Upper lobe of left lung (tissue), 6 donors: ENCODE measurements around the gene SEMA7A. TPM values are rescaled to one million over a fixed set of nuclear protein-coding genes. Genes with fewer than 3 reads are reported as not detected.

Experiments used
- ATAC-seq, 2 donors: fragments of 200-7000 bp; cut with Tn5 transposase; one replicate each; pipeline ENCODE4 v1.9.1; 2022; ENCODE audit warnings: mild to moderate bottlenecking in 2 of 2, moderate library complexity in 2 of 2; ENCODE audit not compliant: low FRiP score in 2 of 2
- DNase-seq, 2 donors: peaks; one replicate each; pipeline ENCODE4 v3.0.0-alpha.2; 2019 to 2020
- H3K27ac ChIP-seq, 4 donors: fragments of 200-600 bp; sonication (generic); one replicate each; pipeline ENCODE4 v1.5.1; 2016 to 2019
- H3K27me3 ChIP-seq, 4 donors: fragments of 200-600 bp; sonication (generic); one replicate each; pipeline ENCODE4 v1.5.1; 2017 to 2019
- H3K36me3 ChIP-seq, 4 donors: fragments of 200-600 bp; sonication (generic); one replicate each; pipeline ENCODE4 v1.5.1; 2016 to 2019
- H3K4me1 ChIP-seq, 4 donors: fragments of 200-600 bp; sonication (generic); one replicate each; pipeline ENCODE4 v1.5.1; 2018 to 2019
- H3K4me3 ChIP-seq, 4 donors: fragments of 200-600 bp; sonication (generic); one replicate each; pipeline ENCODE4 v1.5.1; 2017 to 2019; ENCODE audit warnings: mild to moderate bottlenecking in 2 of 4, moderate library complexity in 1 of 4
- H3K9me3 ChIP-seq, 4 donors: fragments of 200-600 bp; sonication (generic); one replicate each; pipeline ENCODE4 v1.5.1; 2018 to 2019
- EP300 ChIP-seq, 4 donors: sonication (generic); formaldehyde crosslinking; IDR thresholded peaks; one replicate each; pipeline ENCODE4 v1.5.1; 2017; ENCODE audit warnings: antibody characterized with exemption in 4 of 4, control low read depth in 2 of 4
- POLR2A ChIP-seq, 4 donors: fragments of 450-650 bp; IDR thresholded peaks; one replicate each; pipeline ENCODE4 v1.5.1; 2016 to 2017; ENCODE audit warnings: antibody characterized with exemption in 4 of 4, mild to moderate bottlenecking in 2 of 4
- POLR2AphosphoS5 ChIP-seq, 2 donors: sonication (generic); formaldehyde crosslinking; IDR thresholded peaks; one replicate each; pipeline ENCODE4 v1.5.1; 2017; ENCODE audit warnings: antibody characterized with exemption in 2 of 2
- WGBS, 2 donors: methylation state at CpG; one replicate each; pipeline ENCODE4 v1.1.5; 2017 to 2018; 5-methylcytosine and 5-hydroxymethylcytosine counted together
- total RNA-seq, 6 donors: library from RNA; depleted of rRNA in 4 of 6; stranded (reverse); fragments of >200 nt in 4 of 6; gene quantifications; one replicate each; pipeline versions ENCODE4 v1.1.0 to v1.2.1, GENCODE V29; 2016 to 2021
- TF ChIP-seq, protein P1 (sequence below), 6 experiments: fragments of 450-650 bp in 4 of 6; fragments of 200-600 bp in 2 of 6; sonication (generic) in 2 of 6; IDR thresholded peaks; one replicate each; pipeline ENCODE4 v1.5.1; 2016 to 2019; ENCODE audit warnings: antibody characterized with exemption in 6 of 6
- donor health status: DM: no; HTN: no; CAD: no; lungs with moderate emphysema.
- donor health status: DM: no; HTN: yes; CAD: no; lungs with severe emphysema.

SEMA7A gene
- total RNA-seq, 6 donors from 2014 or later = 1.0 to 9.1 (median 5.3) TPM

DNA sequence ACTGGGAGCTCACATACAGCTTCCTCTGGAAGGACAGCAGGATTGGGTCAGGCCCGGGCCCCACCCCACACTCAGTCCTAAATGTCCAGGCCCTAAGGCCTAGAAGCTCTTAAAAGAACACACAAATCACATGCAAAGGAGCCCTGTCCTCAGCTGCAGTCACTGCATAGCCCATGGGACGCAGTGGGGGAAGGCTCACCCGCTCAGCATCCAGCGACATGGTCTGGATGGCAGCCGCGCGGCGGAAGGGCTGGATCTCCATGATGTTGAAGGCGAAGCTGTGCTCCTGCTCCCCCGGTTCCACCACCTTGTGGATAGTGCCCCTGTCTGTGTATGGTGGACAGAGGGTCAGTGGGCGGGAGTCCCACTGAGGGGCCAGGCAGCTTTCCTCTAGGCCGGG lies 22.1 kb downstream of the SEMA7A start:
- no peak overlapping the region for H3K4me3 ChIP-seq
- 96 to 100% methylated on average over 7 to 12 of the region's 12 CpGs for WGBS, 2 donors
- no peak overlapping the region for H3K27ac ChIP-seq
- no peaks in the 10 kb centered on the region for H3K9me3 ChIP-seq
- TF ChIP-seq POLR2AphosphoS5 (IDR thresholded peaks at IDR 0.05) (no peak), EP300 (IDR thresholded peaks at IDR 0.05) (no peak), POLR2A (IDR thresholded peaks at IDR 0.05) (no peak)
- TF ChIP-seq, protein P1, sequence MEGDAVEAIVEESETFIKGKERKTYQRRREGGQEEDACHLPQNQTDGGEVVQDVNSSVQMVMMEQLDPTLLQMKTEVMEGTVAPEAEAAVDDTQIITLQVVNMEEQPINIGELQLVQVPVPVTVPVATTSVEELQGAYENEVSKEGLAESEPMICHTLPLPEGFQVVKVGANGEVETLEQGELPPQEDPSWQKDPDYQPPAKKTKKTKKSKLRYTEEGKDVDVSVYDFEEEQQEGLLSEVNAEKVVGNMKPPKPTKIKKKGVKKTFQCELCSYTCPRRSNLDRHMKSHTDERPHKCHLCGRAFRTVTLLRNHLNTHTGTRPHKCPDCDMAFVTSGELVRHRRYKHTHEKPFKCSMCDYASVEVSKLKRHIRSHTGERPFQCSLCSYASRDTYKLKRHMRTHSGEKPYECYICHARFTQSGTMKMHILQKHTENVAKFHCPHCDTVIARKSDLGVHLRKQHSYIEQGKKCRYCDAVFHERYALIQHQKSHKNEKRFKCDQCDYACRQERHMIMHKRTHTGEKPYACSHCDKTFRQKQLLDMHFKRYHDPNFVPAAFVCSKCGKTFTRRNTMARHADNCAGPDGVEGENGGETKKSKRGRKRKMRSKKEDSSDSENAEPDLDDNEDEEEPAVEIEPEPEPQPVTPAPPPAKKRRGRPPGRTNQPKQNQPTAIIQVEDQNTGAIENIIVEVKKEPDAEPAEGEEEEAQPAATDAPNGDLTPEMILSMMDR (IDR thresholded peaks at IDR 0.05) = no peak
- H3K4me1 ChIP-seq = no peaks in the 10 kb centered on the region
- peaks cover 0 to 32% (median 11%) of the 10 kb centered on the region in 4 donors for H3K36me3 ChIP-seq
- ATAC-seq = no peak
- H3K27me3 ChIP-seq = no peaks in the 10 kb centered on the region
- peak in 1 of 2 donors; percentile 63 for DNase-seq

GRCh38 chr15:74410502-74410901 lies 23.3 kb downstream of the SEMA7A start:
- H3K4me3 ChIP-seq = no peak overlapping the region
- H3K27ac ChIP-seq = no peak overlapping the region
- peaks cover 0 to 26% (median 11%) of the 10 kb centered on the region in 4 donors for H3K36me3 ChIP-seq
- no peaks in the 10 kb centered on the region for H3K27me3 ChIP-seq
- no peak for TF ChIP-seq POLR2AphosphoS5 (IDR thresholded peaks at IDR 0.05)
- no peak for TF ChIP-seq EP300 (IDR thresholded peaks at IDR 0.05)
- TF ChIP-seq, protein P1 (IDR thresholded peaks at IDR 0.05) = no peak
- no peak for TF ChIP-seq POLR2A (IDR thresholded peaks at IDR 0.05)
- no peaks in the 10 kb centered on the region for H3K9me3 ChIP-seq
- 92 to 94% methylated on average over 5 to 11 of the region's 18 CpGs for WGBS, 2 donors
- ATAC-seq = no peak
- peak in 1 of 2 donors; percentile 63 for DNase-seq
- H3K4me1 ChIP-seq = no peaks in the 10 kb centered on the region

- H3K27me3 ChIP-seq = no peaks in the 10 kb centered on the region
- peaks cover 0 to 22% (median 7%) of the 10 kb centered on the region in 4 donors for H3K36me3 ChIP-seq
- H3K4me1 ChIP-seq = no peaks in the 10 kb centered on the region
- TF ChIP-seq EP300 (IDR thresholded peaks at IDR 0.05) (no peak), POLR2AphosphoS5 (IDR thresholded peaks at IDR 0.05) (no peak), POLR2A (IDR thresholded peaks at IDR 0.05) (no peak)
- TF ChIP-seq, protein P1 (IDR thresholded peaks at IDR 0.05) = no peak
- H3K9me3 ChIP-seq = no peaks in the 10 kb centered on the region
- ATAC-seq = no peak
- H3K4me3 ChIP-seq = no peak overlapping the region
- peak in 1 of 2 donors; percentile 55 for DNase-seq
- 87 to 91% methylated on average over 6 to 7 of the region's 7 CpGs for WGBS, 2 donors
- H3K27ac ChIP-seq = no peak overlapping the region
Observed at GRCh38 chr15:74409225-74409624, 24.5 kb downstream of the SEMA7A start.

DNA sequence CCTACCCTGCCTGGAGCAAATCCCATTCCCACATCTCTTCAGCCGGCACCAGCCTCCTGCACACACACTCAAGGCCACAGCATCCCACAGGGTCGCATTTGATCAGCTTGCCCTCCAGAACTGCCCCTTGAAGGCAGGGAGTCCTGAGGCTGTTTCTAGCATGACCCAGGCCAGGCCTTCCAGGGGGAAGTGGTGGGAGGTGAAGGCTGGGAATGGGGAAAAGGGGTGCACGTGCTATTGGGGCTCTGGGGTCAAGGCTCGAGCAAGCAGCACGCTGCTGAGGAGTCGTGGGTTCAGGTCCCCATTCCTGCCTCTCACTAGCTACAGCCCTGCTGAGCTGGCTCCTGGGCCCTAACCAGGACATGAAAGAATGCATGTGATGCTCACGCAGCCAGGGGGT lies 24.9 kb downstream of the SEMA7A start:
- Histone ChIP-seq H3K36me3 (peaks cover 0 to 21% (median 7%) of the 10 kb centered on the region in 4 donors), H3K27me3 (no peaks in the 10 kb centered on the region), H3K4me3 (no peak overlapping the region), H3K9me3 (no peaks in the 10 kb centered on the region), H3K4me1 (peaks cover 0 to under 1% (median 0%) of the 10 kb centered on the region in 4 donors), H3K27ac (no peak overlapping the region)
- 78 to 91% methylated on average over 7 of the region's 7 CpGs for WGBS, 2 donors
- DNase-seq (no peak), ATAC-seq (no peak)
- TF ChIP-seq EP300 (IDR thresholded peaks at IDR 0.05) = no peak
- TF ChIP-seq POLR2AphosphoS5 (IDR thresholded peaks at IDR 0.05) = no peak
- no peak for TF ChIP-seq POLR2A (IDR thresholded peaks at IDR 0.05)
- TF ChIP-seq, protein P1 (IDR thresholded peaks at IDR 0.05) = no peak

GRCh38 chr15:74408385-74408784 lies 25.4 kb downstream of the SEMA7A start:
- Histone ChIP-seq H3K36me3 (peaks cover 0 to 19% (median 7%) of the 10 kb centered on the region in 4 donors), H3K27me3 (no peaks in the 10 kb centered on the region), H3K4me3 (no peak overlapping the region), H3K4me1 (peaks cover 0 to 5% (median 2%) of the 10 kb centered on the region in 4 donors), H3K9me3 (no peaks in the 10 kb centered on the region), H3K27ac (no peak overlapping the region)
- TF ChIP-seq EP300 (IDR thresholded peaks at IDR 0.05) (no peak), POLR2A (IDR thresholded peaks at IDR 0.05) (no peak)
- 100% methylated on average over 2 of the region's 2 CpGs for WGBS, 2 donors
- ATAC-seq = no peak
- no peak for DNase-seq
